K562 (cell line): ENCODE data around the gene ZMAT1.

Experiments used
- CBX5 ChIP-seq: IDR thresholded peaks from 2 replicates; pipeline ENCODE4 v1.6.1; 2014; ENCODE audit warnings: low read depth, borderline replicate concordance
- FUS ChIP-seq: fragments of 200-400 bp; formaldehyde crosslinking; optimal IDR thresholded peaks from 2 replicates; pipeline ENCODE3; 2017; ENCODE audit warnings: low read depth, low read length
- GATA2 ChIP-seq: sonication (generic); formaldehyde crosslinking; IDR thresholded peaks from 2 replicates; pipeline ENCODE4 v1.4.0; 2020; ENCODE audit warnings: mild to moderate bottlenecking, missing genetic modification reagents
- TARDBP ChIP-seq: fragments of 450-650 bp; IDR thresholded peaks from 2 replicates; pipeline ENCODE4 v1.6.1; 2016
- TCF7L2 ChIP-seq: fragments of 150-350 bp; IDR thresholded peaks from 2 replicates; pipeline ENCODE4 v1.6.1; 2016; ENCODE audit warnings: low read depth, mild to moderate bottlenecking, low read length, moderate library complexity
- TF ChIP-seq, protein P1 (sequence below): IDR thresholded peaks from 2 replicates; pipeline ENCODE4 v1.6.1; 2011; ENCODE audit not compliant: insufficient read length; ENCODE audit errors: extremely low read depth

DNA sequence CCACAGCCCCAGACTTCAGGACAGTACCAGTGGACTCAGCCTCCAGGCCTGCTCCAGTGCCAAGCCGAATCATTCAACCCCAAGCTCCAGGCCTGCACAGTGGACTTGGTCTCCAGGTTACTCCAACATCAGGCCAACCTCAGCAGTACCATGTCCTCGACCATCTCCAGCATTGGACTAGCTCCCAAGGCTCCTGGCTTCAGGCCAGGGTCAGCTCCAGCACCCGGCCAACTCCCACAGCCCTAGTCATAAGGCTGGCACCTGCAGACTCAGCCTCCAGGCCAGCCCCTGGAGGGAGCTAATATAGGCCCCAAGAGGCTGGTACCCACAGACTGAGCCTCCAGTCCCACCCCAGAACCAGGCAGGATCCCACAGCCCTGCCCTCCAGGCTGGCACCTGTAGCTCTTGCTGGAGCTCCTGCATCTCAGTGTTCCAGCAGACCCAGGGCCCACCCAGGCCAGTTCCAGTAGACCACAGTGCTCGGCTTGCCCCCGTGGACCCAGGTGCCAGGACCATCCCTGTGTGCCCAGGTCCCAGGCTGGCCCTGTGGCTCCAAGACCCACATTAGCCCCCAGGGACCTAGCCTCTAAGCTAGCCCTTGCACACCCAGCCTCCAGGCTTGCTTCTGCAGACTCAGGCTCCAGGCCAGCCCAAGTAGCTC, 25.6 kb downstream of the ZMAT1 start:
- TF ChIP-seq FUS (no peak), TARDBP (no peak), CBX5 (no peak), TCF7L2 (no peak), GATA2 (no peak)
- TF ChIP-seq, protein P1, sequence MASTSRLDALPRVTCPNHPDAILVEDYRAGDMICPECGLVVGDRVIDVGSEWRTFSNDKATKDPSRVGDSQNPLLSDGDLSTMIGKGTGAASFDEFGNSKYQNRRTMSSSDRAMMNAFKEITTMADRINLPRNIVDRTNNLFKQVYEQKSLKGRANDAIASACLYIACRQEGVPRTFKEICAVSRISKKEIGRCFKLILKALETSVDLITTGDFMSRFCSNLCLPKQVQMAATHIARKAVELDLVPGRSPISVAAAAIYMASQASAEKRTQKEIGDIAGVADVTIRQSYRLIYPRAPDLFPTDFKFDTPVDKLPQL, result no peak
